Thymus (tissue), 11 donors: ENCODE results near the gene IL1RAPL2. TPM values are rescaled to one million over a fixed set of nuclear protein-coding genes. Genes with fewer than 3 reads are reported as not detected.

Experiments
- DNase-seq, 9 donors: peaks; one replicate each; pipeline ENCODE4 v3.0.0-alpha.2; 2013; ENCODE audit warnings: low spot score in 9 of 9, low read depth in 6 of 9, missing footprints in 1 of 9
- H3K27ac ChIP-seq, 2 donors: one replicate each; pipeline ENCODE4 v1.5.1; 2013; ENCODE audit warnings: control low read depth in 1 of 2, low read depth in 1 of 2, low read length in 1 of 2, mild to moderate bottlenecking in 1 of 2, moderate library complexity in 1 of 2
- H3K27me3 ChIP-seq, 2 donors: one replicate each; pipeline ENCODE4 v1.5.1; 2013; ENCODE audit warnings: low read length in 1 of 2; ENCODE audit not compliant: control insufficient read depth in 2 of 2, insufficient read depth in 1 of 2
- H3K36me3 ChIP-seq, 2 donors: one replicate each; pipeline ENCODE4 v1.5.1; 2013; ENCODE audit warnings: low read length in 1 of 2, mild to moderate bottlenecking in 1 of 2, moderate library complexity in 1 of 2; ENCODE audit not compliant: control insufficient read depth in 2 of 2, insufficient read depth in 2 of 2
- H3K4me1 ChIP-seq, 2 donors: one replicate each; pipeline ENCODE4 v1.5.1; 2013; ENCODE audit warnings: low read length in 2 of 2; ENCODE audit not compliant: control insufficient read depth in 2 of 2, insufficient read depth in 2 of 2
- H3K4me3 ChIP-seq, 2 donors: one replicate each; pipeline ENCODE4 v1.5.1; 2013; ENCODE audit warnings: low read length in 2 of 2, control low read depth in 1 of 2, mild to moderate bottlenecking in 1 of 2
- H3K9me3 ChIP-seq, 2 donors: one replicate each; pipeline ENCODE4 v1.5.1; 2013; ENCODE audit warnings: low read length in 1 of 2, mild to moderate bottlenecking in 1 of 2; ENCODE audit not compliant: control insufficient read depth in 2 of 2, insufficient read depth in 1 of 2
- WGBS: extraction: QIAGEN DNeasy Blood & Tissue Kit; methylation state at CpG from one replicate; pipeline ENCODE4 v1.1.7; 2013; 5-methylcytosine and 5-hydroxymethylcytosine counted together
- polyA plus RNA-seq: library from polyadenylated mRNA; stranded (reverse); fragments of 200-250 nt; gene quantifications from one replicate; pipeline ENCODE4 v1.2.3, GENCODE V29; 2013
- total RNA-seq: library from RNA; stranded (reverse); fragments of 120-200 nt; gene quantifications from one replicate; pipeline ENCODE4 v1.2.4, GENCODE V29; 2013
- donor health status: healthy.

Gene IL1RAPL2
- total and polyA plus RNA-seq, 2 donors = 0.38 TPM; not detected in 1

DNA sequence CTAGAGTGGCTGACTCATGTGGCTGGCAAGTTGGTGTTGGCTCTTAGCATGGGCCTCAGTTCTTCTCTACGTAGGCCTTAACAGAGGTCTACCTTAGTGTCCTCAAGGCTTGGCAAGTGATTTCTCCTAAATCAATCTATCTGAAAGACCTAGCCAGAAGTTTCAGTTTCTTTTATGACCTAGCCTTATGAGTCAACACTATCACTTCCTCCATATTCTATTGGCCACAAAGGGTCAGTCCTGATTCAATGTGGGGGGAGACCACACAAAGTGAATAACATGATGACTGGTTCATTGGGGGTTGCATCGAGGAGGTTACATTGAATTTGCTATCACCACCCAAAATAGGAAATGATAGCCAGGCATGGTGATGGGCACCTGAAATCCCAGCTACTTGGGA, 1250.5 kb downstream of the IL1RAPL2 start:
- Histone ChIP-seq H3K9me3 (no peaks in the 10 kb centered on the region), H3K4me1 (no peaks in the 10 kb centered on the region), H3K4me3 (no peak overlapping the region), H3K27ac (no peak overlapping the region), H3K27me3 (peaks cover 0 to 9% of the 10 kb centered on the region in 2 donors), H3K36me3 (no peaks in the 10 kb centered on the region)
- WGBS = 89% methylated on average over 2 of the region's 2 CpGs
- no peak for DNase-seq
